Measurements from ENCODE around the gene BEX3.
"Not testable (repeated sequence)": the region's sequence is repeated elsewhere in the genome, so short reads cannot be mapped to it uniquely, and the experiment has no call there.

BEX3 gene

DNA sequence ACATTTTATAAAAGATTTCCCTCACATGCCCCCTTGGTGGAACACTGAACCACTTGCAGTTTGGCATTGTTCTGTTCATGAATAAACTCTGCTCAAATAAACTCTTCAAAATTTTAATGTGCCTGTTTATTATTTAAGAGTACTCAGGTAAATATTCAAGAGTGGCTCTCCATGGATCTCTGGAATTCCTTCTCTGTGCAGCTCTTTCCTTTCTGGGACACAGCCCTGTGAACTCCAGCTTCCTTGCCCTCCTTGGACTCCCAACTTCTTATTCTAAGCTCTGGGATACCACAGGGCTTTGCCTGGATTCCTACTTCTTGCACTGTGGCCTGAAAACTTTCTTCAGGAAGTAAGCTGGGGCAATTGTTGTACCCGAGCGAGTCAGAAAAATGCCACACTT, 8.3 kb downstream of the BEX3 start:
- DNase-seq = no peak

DNA sequence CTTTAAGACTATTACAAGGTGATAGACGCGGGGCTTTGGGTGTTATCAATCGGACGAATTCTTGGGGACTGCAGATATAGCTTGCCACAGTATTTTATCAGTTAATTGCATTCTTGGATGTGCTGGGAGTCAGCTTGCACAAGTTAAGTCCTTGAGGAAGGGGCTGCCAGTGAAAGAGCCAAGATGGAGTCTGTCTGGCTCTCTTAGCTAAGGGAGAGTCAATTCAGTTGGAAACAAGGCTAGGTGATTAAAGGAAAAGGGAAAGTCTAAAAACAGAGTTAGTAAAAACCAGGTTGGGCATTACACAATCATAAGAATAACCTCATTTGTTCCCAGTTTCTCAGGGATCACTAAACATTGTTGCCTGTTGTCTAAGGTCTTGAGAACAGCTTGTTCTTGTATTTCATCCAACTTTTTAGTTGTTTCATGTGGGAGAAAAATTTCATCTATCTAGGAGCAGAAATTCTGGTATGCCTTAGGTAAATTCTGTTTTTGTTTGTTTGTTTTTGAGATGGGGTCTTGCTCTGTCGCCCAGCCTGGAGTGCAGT, 9.0 kb downstream of the BEX3 start:
- not testable (repeated sequence) for DNase-seq

DNA sequence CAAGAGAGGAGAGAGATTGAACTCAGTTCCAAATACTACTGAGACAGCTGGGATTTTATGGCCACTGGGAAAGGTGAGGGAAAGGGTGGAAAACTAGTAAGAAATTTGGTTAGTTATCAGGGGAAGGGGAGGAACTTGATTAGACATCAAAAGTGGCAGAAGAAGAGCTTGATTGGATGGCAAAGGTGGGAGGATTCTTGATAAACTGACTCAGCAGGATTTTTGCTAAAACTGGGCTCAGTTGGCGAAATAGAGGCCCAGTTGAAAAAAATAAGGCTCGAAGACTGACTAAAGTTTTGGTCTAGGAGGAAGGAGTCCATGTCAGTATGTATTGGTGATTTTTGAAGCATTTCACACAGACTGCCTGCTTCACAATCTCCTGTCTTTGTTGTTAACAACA, 10.0 kb downstream of the BEX3 start:
- DNase-seq = no peak

DNA sequence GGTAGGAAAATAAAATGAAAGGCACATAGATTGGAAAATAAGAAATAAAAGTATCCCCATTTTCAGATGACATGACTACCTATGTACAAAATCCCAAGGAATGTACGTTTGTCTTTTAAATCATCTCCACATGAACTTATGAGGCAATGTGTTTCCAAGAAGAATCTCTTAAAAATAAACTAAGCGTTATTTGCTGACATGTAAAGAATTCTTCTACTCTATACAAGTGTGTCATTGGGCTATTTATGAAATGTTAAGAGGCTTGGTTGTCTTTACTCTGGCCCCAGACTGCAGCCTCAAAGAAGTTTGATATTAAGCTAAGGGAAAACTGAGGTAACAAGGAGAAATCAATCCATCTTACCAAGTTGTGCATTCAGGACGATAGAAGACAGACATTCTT, 17.1 kb downstream of the BEX3 start:
- DNase-seq = no peak

DNA sequence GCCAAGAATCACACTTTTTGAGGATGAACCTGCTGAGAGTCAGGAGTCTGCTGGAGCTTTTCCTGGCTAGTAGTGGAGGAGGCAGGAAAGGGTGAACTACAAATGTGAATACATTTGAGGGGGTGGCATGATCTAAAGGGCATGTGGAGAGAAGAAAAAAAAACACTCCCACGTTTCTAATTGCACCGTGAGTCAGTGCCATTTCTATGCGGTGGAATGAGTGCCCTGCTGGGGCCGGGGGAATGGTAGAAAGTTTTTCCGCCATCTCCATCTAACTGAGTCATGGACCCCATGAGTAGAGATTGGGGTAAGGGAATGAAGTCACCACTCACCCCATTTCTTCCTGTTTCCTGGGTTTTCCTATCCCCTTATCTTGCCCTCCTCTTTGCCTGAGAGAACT, 19.8 kb downstream of the BEX3 start:
- DNase-seq = peak; percentile 59

- DNase-seq = no peak
These were observed 20.3 kb downstream of the BEX3 start for GRCh38 chrX:103396660-103397059.

DNA sequence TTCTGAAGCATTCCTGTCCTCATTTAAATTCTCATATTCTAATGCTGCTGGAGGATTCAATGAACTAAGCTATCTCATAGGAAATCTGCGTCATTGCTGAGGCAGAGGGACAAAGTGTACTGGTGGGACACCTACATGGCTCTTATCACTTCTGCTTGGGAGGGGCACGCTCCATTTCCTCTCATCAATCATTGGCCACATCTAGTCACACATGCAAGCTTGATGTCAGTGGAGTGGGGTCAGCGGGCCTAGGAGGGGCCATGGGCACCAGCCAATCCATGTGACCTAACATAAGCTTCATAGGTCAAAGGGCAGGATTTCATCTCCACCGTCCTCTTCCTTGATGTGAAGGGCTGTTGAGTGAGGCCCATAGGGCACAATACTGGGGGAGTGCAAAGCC, 21.4 kb downstream of the BEX3 start:
- no peak for DNase-seq

DNA sequence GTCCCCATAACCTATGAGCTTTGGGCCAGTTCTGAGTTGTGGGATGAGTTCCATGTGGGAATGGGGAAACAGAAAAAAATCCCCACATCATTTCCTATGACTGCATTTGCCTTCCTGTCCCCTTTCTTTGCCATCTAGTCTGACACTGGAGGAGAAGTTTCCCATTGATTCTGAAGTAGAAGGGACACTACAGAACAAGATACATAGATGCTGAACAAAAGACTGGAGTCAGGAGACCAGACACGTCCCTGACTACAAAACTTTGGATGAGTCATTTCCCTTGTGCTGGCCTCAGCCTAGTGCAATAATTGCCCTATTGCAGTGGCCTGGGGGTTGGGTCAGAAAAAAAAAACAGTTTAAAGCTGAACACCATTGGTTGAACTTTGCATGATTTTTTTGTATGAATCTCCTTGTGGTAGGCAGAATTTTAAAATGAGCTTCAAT, 22.1 kb downstream of the BEX3 start:
- DNase-seq = peak; percentile 85

DNA sequence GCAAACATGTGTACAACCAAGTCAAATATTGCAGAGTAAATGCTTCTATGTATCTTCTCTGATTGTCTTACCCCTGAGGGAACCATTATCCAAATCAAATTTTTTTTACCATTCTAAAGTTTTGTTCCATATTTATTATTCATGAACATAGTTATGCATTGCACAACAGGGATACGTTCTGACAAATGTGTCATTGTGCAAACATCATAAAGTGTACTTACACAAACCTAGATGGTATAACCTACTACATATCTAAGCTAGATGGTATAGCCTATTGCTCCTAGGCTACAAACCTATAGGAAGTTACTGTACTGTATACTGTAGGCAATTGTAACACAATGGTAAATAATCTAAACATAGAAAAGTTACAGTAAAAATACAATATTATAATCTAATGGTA, 23.4 kb downstream of the BEX3 start:
- no peak for DNase-seq

- no peak for DNase-seq
These were observed 24.6 kb downstream of the BEX3 start for GRCh38 chrX:103400931-103401330.

- DNase-seq = peak; percentile 79
These were observed 28.1 kb downstream of the BEX3 start for GRCh38 chrX:103404231-103405008.

DNA sequence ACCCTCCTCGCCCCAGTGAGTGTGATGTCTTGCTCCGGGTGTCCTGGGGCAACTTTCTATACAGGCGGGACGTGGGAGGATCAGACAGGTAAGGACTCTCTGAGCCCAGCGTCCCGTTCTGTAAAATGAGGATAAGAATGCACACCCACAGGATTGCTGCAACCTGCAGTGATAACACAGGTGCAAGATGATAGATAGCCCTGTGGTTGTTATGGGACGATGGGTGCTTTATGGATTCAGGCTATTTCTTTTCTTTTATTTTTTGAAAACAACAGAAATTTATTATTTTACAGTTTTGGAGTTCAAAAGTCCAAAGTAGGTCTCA, 28.6 kb downstream of the BEX3 start:
- no peak for DNase-seq

GRCh38 chrX:103406256-103406655, 29.9 kb downstream of the BEX3 start:
- DNase-seq = no peak

GRCh38 chrX:103407776-103408175, 31.4 kb downstream of the BEX3 start:
- DNase-seq = no peak

DNA sequence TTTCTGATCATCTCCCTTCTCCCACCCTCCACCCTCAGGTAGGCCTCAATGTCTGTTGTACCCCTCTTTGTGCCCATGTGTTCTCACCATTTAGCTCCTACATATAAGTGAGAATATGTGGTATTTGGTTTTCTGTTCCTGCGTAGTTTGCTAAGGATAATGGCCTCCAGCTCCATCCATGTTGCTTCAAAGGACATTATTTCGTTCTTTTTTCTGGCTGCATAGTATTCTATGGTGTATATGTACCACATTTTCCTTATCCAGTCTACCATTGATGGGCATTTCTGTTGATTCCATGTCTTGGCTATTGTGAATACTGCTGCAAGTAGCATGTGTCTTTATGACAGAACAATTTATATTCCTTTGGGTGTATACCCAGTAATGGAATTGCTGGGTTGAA, 35.4 kb downstream of the BEX3 start:
- DNase-seq = not testable (repeated sequence)

DNA sequence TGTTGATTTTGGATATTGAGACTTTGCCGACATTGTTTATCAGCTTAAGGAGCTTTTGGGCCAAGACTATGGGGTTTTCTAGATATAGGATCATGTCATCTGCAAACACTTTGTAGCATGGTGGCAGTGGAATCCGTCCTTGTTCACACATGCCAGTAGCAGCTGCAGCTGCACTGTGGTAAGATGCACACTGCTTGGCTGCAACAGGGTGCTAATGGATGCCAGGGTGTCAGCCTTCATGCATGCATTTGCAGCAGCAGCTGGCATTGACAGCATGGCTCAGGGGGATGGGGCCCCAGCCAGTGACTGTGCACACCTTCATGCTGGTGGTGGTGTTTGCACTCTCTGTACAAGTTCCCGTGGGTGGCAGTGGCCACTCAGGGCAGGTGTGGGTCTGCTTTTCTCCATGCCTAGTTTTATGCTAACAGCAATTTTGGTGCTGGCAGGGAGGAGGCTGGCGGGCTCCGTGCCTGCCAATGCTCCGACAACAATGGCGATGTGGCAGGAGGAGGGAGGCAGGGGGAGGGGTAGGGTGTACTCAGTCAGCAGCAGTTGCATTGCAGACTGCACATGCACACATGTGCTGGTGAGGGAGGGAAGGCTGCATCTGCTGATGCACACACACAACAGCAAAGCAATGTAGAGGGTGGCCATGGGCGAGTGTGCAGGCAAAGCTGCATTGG, 37.5 kb downstream of the BEX3 start:
- DNase-seq = no peak

DNA sequence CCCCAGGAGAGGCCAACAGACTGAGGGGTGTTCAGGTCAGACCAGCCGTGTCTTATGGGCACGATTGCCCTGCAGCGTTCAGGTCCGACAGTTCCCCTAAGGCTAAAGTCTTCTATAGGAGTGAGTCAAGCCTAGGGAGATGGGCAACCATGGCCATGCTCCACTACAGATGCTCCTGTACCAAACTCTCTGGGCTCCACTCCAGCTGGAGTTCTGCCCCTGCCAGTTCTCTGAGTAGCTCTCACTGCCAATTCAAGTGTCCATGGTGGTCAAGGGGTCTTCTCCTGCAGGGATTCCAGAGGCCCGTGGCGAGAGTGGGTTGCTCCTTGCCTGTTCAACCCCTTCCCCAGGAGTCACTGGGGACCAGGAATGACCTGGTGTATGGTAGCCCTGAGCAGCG, 38.2 kb downstream of the BEX3 start:
- no peak for DNase-seq

GRCh38 chrX:103415068-103415467, 38.7 kb downstream of the BEX3 start:
- no peak for DNase-seq

- DNase-seq = no peak
These were observed 39.2 kb downstream of the BEX3 start for GRCh38 chrX:103415528-103415927.

DNA sequence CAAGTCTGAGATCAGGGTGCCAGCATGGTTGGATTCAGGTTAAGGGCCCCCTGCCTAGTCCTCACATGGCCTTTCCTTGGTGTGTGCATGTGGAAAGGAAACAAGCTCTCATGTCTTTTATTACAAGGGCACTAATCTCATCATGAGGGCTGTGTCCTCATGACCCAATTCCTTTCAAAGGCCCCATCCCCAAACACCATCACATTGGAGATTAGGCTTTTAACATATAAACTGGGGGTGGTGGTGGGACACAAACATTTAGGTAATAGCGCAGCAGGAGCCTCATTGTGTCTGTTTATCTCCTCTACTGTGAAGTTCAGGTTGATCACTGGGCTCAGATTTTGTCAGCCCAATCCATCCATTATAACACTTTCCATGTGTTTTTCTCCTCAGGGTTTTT, 41.0 kb downstream of the BEX3 start:
- DNase-seq = no peak

DNA sequence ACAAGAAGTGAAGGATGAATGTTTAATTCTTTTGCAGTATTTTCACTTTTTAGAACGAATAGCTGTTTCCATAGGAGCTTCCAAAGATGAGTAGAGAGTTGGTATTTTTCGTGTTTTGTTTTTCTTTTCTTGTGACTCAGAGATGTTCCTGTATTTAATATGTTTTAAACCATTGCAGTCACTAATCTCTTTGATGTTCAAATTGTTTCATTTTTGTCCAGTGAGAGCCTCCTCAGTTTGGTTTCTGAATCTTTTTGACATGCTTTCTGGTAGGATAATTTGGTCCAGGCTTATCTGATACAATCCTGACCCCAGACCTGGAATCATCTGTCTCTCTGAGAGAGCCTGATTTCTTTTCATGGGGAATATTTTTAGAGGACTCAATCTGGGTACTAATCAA, 41.6 kb downstream of the BEX3 start:
- DNase-seq = no peak

DNA sequence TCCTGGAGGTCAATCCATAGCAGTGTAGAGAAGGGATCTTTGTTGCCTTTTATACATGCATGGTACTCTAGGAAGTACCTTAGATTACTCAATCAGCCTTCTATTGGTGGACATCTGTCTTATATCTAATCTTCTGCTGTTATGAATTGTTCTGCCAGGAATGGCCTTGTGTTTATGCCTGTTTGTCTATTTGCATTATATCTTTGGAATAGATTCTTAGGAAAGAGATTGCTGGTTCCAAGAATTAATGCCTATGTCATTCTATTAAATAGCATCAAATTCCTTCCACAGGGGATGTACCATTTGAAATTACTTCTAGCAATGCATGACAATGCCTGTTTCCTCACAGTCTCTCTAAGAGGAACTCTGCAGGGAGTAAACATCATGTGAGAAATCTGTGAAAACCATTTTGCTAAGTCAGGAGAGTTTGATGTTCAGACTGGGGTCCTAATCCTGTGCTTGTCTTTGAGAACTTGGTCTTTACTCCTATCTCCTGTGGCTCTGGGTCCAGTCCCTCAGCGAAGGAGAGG, 42.5 kb downstream of the BEX3 start:
- DNase-seq = no peak

DNA sequence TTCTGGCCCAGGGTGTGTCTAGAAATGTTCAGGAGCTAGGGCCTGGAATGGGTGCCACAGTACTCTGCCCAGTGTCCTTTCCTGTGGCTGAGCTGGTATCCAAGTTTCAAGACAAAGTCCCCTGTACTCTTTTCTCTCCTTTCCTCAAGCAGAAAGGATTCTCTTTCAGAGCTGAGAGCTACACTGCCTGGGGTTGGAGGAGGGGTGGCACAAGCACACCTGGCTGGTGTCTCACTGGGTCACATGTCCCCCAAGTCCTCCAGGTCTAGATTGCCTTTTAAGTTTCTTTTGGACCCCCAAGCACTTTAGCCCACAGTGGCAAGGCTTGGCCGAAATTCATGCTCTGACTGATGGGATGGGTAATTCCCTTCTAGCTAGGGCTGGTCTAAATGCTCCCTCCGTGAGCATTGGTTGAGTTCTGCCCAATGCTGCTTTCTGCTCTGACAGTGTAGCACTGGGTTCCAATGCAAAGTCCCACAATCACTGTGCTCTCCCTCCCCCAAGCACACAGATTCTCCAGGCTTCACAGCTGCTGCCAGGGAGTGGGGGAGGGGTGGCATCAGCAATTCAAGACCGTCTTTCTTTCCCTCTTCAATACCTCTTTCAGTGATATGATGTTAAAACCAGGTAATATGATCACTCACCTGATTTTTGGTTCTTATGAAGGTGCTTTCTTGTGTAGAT, 47.8 kb downstream of the BEX3 start:
- no peak for DNase-seq
